Panc1 (cell line): ENCODE results near the gene SH2B2.

Experiments used
- POLR2AphosphoS5 ChIP-seq: IDR thresholded peaks from 2 replicates; pipeline ENCODE4 v1.6.1; 2012; ENCODE audit warnings: mild to moderate bottlenecking, low read depth, low read length, moderate library complexity
- SIN3A ChIP-seq: IDR thresholded peaks from 2 replicates; pipeline ENCODE4 v1.6.1; 2012; ENCODE audit warnings: low read depth, mild to moderate bottlenecking, low read length, moderate library complexity, borderline replicate concordance; ENCODE audit not compliant: insufficient read depth
- TCF7L2 ChIP-seq: IDR thresholded peaks from 2 replicates; pipeline ENCODE4 v1.6.1; 2011; ENCODE audit warnings: mild to moderate bottlenecking, low read depth, low read length, inconsistent platforms
- TF ChIP-seq, protein P1 (sequence below): fragments of 450-650 bp; IDR thresholded peaks from 2 replicates; pipeline ENCODE4 v1.5.1; 2017; ENCODE audit warnings: mild to moderate bottlenecking
- TF ChIP-seq, protein P2 (sequence below), 2 experiments: IDR thresholded peaks; 2 replicates each; pipeline ENCODE4 v1.6.1; 2011 to 2012; ENCODE audit warnings: low read depth in 2 of 2, control low read depth in 1 of 2, low read length in 1 of 2, mild to moderate bottlenecking in 1 of 2, moderate library complexity in 1 of 2; ENCODE audit not compliant: insufficient read depth in 1 of 2

DNA sequence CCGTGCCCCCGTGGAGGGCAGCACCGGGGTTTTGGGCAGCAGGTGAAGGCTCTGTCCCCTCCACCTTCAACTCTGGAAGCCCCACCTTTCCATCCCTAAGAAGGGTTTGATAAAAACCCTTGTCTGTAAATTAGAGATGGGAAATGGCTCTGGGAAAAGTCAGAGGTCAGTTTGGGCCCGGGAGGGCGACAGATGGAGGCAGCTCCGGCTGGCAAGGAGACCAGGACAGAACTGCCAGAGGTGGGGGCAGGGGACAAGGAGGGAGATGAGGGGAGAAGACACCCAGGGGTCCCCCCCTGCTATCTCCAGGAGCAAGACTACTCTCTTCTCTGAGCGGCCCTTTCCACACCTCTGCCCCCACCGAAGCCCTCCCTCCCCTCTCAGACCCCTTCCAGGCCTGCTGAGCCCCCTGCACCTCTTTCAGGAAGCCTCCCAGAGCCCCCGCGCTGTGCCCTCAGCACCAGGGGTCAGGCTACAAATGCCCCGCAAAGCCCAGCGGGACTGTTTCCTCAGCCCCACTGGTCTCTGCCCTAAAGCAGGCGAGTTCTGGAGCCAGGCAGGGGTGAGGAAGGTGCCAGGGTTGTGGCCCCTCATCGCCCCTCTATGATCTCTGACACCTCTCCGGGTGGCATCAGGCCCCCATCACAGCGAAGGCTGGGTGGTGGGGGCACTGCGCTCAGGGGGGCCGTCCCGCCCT, 980 bp upstream of the SH2B2 start:
- TF ChIP-seq, protein P1, sequence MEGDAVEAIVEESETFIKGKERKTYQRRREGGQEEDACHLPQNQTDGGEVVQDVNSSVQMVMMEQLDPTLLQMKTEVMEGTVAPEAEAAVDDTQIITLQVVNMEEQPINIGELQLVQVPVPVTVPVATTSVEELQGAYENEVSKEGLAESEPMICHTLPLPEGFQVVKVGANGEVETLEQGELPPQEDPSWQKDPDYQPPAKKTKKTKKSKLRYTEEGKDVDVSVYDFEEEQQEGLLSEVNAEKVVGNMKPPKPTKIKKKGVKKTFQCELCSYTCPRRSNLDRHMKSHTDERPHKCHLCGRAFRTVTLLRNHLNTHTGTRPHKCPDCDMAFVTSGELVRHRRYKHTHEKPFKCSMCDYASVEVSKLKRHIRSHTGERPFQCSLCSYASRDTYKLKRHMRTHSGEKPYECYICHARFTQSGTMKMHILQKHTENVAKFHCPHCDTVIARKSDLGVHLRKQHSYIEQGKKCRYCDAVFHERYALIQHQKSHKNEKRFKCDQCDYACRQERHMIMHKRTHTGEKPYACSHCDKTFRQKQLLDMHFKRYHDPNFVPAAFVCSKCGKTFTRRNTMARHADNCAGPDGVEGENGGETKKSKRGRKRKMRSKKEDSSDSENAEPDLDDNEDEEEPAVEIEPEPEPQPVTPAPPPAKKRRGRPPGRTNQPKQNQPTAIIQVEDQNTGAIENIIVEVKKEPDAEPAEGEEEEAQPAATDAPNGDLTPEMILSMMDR, result no peak
- TF ChIP-seq POLR2AphosphoS5, result no peak
- TF ChIP-seq SIN3A, result no peak
- TF ChIP-seq, protein P2, sequence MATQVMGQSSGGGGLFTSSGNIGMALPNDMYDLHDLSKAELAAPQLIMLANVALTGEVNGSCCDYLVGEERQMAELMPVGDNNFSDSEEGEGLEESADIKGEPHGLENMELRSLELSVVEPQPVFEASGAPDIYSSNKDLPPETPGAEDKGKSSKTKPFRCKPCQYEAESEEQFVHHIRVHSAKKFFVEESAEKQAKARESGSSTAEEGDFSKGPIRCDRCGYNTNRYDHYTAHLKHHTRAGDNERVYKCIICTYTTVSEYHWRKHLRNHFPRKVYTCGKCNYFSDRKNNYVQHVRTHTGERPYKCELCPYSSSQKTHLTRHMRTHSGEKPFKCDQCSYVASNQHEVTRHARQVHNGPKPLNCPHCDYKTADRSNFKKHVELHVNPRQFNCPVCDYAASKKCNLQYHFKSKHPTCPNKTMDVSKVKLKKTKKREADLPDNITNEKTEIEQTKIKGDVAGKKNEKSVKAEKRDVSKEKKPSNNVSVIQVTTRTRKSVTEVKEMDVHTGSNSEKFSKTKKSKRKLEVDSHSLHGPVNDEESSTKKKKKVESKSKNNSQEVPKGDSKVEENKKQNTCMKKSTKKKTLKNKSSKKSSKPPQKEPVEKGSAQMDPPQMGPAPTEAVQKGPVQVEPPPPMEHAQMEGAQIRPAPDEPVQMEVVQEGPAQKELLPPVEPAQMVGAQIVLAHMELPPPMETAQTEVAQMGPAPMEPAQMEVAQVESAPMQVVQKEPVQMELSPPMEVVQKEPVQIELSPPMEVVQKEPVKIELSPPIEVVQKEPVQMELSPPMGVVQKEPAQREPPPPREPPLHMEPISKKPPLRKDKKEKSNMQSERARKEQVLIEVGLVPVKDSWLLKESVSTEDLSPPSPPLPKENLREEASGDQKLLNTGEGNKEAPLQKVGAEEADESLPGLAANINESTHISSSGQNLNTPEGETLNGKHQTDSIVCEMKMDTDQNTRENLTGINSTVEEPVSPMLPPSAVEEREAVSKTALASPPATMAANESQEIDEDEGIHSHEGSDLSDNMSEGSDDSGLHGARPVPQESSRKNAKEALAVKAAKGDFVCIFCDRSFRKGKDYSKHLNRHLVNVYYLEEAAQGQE (IDR thresholded peaks at IDR 0.05; ENCODE audit: insufficient read depth in 1 of 2, low read depth in 2 of 2, low read length in 1 of 2), result no peak
- no peak for TF ChIP-seq TCF7L2
